ENCODE measurements around the gene RETREG2. TPM values are rescaled to one million over a fixed set of nuclear protein-coding genes. Genes with fewer than 3 reads are reported as not detected.

The RETREG2 gene
- total RNA-seq, 1 experiment from 2014 or later, result 49.3 TPM

DNA sequence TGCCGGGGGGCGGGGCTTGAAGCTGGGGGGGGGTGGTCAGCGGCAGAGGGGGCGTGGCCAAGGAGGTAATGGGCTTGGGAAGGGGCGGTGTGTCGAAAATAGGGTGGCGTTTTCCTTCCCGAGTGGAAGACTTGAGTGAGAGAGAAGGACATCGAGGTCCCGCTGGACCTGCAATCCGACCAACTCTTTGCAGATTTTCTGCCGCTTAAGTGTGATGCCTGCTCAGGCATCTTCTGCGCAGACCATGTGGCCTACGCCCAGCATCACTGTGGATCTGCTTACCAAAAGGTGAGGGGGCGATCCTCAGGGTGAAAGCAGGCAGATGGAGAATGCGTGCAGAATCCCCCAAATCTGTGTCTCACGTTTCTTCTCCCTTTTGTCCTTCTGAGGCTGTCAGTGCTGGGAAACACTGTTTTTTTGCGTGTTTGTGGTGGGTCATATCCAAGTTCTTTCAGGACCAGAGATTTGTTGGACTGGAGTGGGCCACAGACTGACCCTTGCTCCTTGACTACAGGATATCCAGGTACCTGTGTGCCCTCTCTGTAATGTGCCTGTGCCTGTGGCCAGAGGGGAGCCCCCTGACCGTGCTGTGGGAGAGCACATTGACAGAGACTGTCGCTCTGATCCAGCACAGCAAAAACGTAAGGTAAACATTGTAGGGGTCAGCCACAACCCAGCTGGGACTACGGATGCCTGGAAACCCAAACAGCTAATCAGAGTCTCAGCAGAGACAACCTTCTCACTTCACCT lies 29.2 kb downstream of the RETREG2 start:
- intact Hi-C loops (cut with micrococcal nuclease), result no loop called here
- H3K27ac Mint-ChIP-seq (ENCODE audit: low read depth, unreplicated experiment), result peak overlapping the region; percentile 46
- no peak for DNase-seq (ENCODE audit: unreplicated experiment)
- H3K4me1 Mint-ChIP-seq (ENCODE audit: insufficient read depth, unreplicated experiment), result peaks cover 15% of the 10 kb centered on the region
- H3K4me3 Mint-ChIP-seq (ENCODE audit: unreplicated experiment), result peak overlapping the region; percentile 88
- peaks cover 40% of the 10 kb centered on the region for H3K36me3 Mint-ChIP-seq (ENCODE audit: insufficient read depth, unreplicated experiment)
- BruUV-seq (replicated peaks), result no TSS peak
- POLR2A ChIA-PET, result interaction anchor here (0.6 to 4.5 kb wide), 17 partner anchors 10 to 92 kb away, joined by 3 to 64 read pairs (median 10); partner anchors contain the start of genes ABCB6, ANKZF1, ATG9A and CNPPD1
- TF ChIP-seq, protein P1, sequence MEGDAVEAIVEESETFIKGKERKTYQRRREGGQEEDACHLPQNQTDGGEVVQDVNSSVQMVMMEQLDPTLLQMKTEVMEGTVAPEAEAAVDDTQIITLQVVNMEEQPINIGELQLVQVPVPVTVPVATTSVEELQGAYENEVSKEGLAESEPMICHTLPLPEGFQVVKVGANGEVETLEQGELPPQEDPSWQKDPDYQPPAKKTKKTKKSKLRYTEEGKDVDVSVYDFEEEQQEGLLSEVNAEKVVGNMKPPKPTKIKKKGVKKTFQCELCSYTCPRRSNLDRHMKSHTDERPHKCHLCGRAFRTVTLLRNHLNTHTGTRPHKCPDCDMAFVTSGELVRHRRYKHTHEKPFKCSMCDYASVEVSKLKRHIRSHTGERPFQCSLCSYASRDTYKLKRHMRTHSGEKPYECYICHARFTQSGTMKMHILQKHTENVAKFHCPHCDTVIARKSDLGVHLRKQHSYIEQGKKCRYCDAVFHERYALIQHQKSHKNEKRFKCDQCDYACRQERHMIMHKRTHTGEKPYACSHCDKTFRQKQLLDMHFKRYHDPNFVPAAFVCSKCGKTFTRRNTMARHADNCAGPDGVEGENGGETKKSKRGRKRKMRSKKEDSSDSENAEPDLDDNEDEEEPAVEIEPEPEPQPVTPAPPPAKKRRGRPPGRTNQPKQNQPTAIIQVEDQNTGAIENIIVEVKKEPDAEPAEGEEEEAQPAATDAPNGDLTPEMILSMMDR (IDR thresholded peaks at IDR 0.05; ENCODE audit: unreplicated experiment), result no peak
- CTCF ChIA-PET, result interaction anchor here (0.9 to 1.4 kb wide), 3 partner anchors 31 to 87 kb away, joined by 5 to 8 read pairs (median 6); no protein-coding TSS in a partner anchor
- H3K9me3 Mint-ChIP-seq (ENCODE audit: unreplicated experiment), result no peaks in the 10 kb centered on the region
- no peaks in the 10 kb centered on the region for H3K27me3 Mint-ChIP-seq (ENCODE audit: insufficient read depth, unreplicated experiment)

DNA sequence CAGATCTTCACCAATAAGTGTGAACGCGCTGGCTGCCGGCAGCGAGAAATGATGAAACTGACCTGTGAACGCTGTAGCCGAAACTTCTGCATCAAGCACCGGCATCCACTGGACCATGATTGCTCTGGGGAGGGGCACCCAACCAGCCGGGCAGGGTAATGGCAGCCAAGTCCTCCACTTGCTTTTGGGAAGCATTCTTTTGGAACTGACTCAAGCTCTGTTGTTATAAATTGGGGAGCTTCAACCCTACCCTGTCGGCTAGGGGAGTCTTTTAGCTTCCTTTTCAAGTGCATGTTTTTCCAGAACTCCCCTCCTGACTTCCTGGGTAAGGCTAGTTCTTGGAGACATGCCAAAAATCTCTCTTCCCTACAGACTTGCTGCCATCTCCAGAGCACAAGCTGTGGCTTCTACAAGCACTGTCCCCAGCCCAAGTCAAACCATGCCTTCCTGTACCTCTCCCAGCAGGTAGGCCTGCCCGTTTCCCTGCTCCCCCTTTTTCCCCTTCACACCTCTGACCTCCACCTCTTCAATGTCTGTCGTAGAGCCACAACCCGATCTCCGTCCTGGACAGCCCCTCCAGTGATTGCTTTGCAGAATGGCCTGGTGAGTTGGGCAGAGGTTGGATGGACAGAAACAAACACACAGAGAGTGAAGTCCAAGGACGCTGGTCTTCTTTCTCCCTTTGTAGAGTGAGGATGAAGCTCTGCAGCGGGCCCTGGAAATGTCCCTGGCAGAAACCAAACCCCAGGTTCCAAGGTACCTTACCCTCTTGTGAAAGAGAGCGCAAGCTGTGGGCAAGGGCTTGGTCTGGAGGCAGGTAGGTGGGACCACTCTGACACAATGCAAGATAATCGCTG lies 30.0 kb downstream of the RETREG2 start:
- no peaks in the 10 kb centered on the region for H3K27me3 Mint-ChIP-seq (ENCODE audit: insufficient read depth, unreplicated experiment)
- H3K36me3 Mint-ChIP-seq (ENCODE audit: insufficient read depth, unreplicated experiment), result peaks cover 42% of the 10 kb centered on the region
- peak overlapping the region; percentile 46 for H3K27ac Mint-ChIP-seq (ENCODE audit: low read depth, unreplicated experiment)
- H3K4me1 Mint-ChIP-seq (ENCODE audit: insufficient read depth, unreplicated experiment), result peaks cover 15% of the 10 kb centered on the region
- intact Hi-C loops (cut with micrococcal nuclease), result no loop called here
- BruUV-seq (replicated peaks), result no TSS peak
- peak; percentile 21 for DNase-seq (ENCODE audit: unreplicated experiment)
- H3K4me3 Mint-ChIP-seq (ENCODE audit: unreplicated experiment), result peak overlapping the region; percentile 88
- TF ChIP-seq, protein P1 (IDR thresholded peaks at IDR 0.05; ENCODE audit: unreplicated experiment), result no peak
- ChIA-PET POLR2A (interaction anchor here (1.5 to 4.5 kb wide), 8 partner anchors 10 to 37 kb away, joined by 5 to 64 read pairs (median 14); partner anchors contain the start of genes ABCB6, ANKZF1, ATG9A and CNPPD1), CTCF (interaction anchor here (0.7 to 1.4 kb wide), 6 partner anchors 32 to 331 kb away, joined by 3 to 9 read pairs (median 6); no protein-coding TSS in a partner anchor)
- H3K9me3 Mint-ChIP-seq (ENCODE audit: unreplicated experiment), result no peaks in the 10 kb centered on the region

DNA sequence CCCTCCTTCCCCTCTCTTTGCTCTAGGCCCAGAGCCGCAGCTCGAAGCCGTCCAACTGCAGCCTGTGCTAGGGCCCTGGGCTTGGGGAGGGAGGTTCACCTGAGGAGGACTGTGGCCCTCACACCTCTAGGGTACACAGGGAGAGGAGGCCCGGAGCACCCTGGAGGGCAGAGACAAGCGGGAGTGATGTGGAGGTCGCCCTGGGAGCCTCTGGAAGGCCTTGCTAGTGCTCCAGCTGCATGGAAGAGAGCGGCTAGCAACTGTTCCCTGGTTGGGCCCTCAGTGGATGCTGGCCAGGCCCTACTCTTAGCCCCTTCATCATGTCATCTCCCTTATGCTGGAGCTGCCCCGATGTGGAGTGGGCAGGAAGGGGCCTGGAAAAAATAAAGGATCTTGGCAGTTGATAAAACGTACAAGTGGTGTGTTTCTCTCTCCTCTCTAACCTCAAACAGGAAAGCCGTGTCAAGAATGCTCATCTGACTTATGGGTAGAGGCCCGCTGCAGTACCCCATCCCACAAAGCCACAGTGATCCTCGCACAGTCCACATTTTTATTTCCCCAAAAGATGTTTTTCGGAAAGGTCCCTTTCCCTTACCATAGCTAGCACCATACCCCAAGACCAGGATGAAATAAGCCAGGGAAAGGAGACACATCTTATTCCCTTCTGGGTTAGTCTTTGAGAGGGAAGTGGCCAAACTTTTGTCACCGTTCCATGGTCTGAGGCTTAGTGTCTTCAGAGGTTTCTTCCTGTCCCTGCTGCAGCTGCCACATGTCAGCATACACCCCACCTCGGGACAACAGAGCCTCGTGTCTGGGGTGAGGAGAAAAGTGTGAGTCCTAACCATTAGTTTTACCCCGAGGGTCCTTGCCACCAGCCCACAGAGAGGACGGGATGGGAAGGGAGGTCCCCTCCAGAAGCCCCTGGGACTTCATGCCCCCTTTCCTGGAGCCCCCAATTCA lies 31.4 kb downstream of the RETREG2 start:
- CTCF ChIA-PET, result interaction anchor here (1.0 to 1.2 kb wide), 2 partner anchors 86 to 333 kb away, joined by 4 to 9 read pairs; no protein-coding TSS in a partner anchor

More for the DNA sequence above, 31.4 kb downstream of the RETREG2 start:
- H3K36me3 Mint-ChIP-seq (ENCODE audit: insufficient read depth, unreplicated experiment), result peaks cover 55% of the 10 kb centered on the region
- H3K4me3 Mint-ChIP-seq (ENCODE audit: unreplicated experiment), result no peak overlapping the region
- peak overlapping the region; percentile 27 for H3K27ac Mint-ChIP-seq (ENCODE audit: low read depth, unreplicated experiment)
- no peaks in the 10 kb centered on the region for H3K27me3 Mint-ChIP-seq (ENCODE audit: insufficient read depth, unreplicated experiment)
- no peaks in the 10 kb centered on the region for H3K9me3 Mint-ChIP-seq (ENCODE audit: unreplicated experiment)
- no TSS peak for BruUV-seq (replicated peaks)
- TF ChIP-seq, protein P1 (IDR thresholded peaks at IDR 0.05; ENCODE audit: unreplicated experiment), result no peak
- POLR2A ChIA-PET, result interaction anchor here (2.7 to 4.5 kb wide), 4 partner anchors 9 to 33 kb away, joined by 12 to 64 read pairs (median 48); partner anchors contain the start of genes ABCB6, ANKZF1, ATG9A and CNPPD1
- no peak for DNase-seq (ENCODE audit: unreplicated experiment)
- intact Hi-C loops (cut with micrococcal nuclease), result no loop called here
- H3K4me1 Mint-ChIP-seq (ENCODE audit: insufficient read depth, unreplicated experiment), result peaks cover 15% of the 10 kb centered on the region
